ENCODE measurements around the gene RBM15. TPM values are rescaled to one million over a fixed set of nuclear protein-coding genes. Genes with fewer than 3 reads are reported as not detected.

The RBM15 gene
- total and polyA plus RNA-seq, 2 donors (not counting 1 experiment from before 2014, with no cell fraction given) = 23.7 to 97.7 TPM

- CTCF ChIA-PET = interaction anchor here (1.7 kb wide), 1 partner anchor 136 kb away, joined by 5 read pairs; no protein-coding TSS in a partner anchor
- WGBS (ENCODE audit: insufficient coverage) = no CpG with 5 or more reads among the region's 1 CpG
- POLR2A ChIA-PET = no interaction called here
Measured at GRCh38 chr1:110324667-110325066, 14.5 kb upstream of the RBM15 start.

GRCh38 chr1:110326826-110327225 is 12.4 kb upstream of the RBM15 start:
- no peaks in the 10 kb centered on the region for H3K27me3 ChIP-seq (replicated peaks in 1 of 4; ENCODE audit: control extremely low read depth in 1 of 4, control insufficient read depth in 3 of 4, insufficient read depth in 4 of 4, low read length in 3 of 4)
- ChIA-PET CTCF (interaction anchor here (1.1 to 2.4 kb wide), 5 partner anchors 14 to 169 kb away, joined by 3 to 8 read pairs (median 5); no protein-coding TSS in a partner anchor), POLR2A (interaction anchor here (0.7 kb wide), 1 partner anchor 46 kb away, joined by 3 read pairs; no protein-coding TSS in a partner anchor)
- no peaks in the 10 kb centered on the region for H3K36me3 ChIP-seq (replicated peaks in 1 of 2; ENCODE audit: control extremely low read depth in 1 of 2, control insufficient read depth in 1 of 2, extremely low read depth in 1 of 2, insufficient read depth in 2 of 2, low read length in 1 of 2)
- no CpG with 5 or more reads among the region's 1 CpG for WGBS (ENCODE audit: insufficient coverage)
- no peak overlapping the region for H3K4me3 ChIP-seq (ENCODE audit: control extremely low read depth in 1 of 5, extremely low read depth in 1 of 5, insufficient read depth in 1 of 5, low read depth in 2 of 5, low read length in 4 of 5)
- no peak for TF ChIP-seq CTCF (IDR thresholded peaks at IDR 0.05)
- TF ChIP-seq EZH2 (IDR thresholded peaks at IDR 0.05; ENCODE audit: borderline replicate concordance, insufficient read depth, low read depth, low read length, poor library complexity, severe bottlenecking) = no peak
- no peaks in the 10 kb centered on the region for H3K27me3 Mint-ChIP-seq
- H3K27ac ChIP-seq (ENCODE audit: low read length in 2 of 2) = no peak overlapping the region
- H3K79me2 ChIP-seq (ENCODE audit: control insufficient read depth, insufficient read depth, low read length) = peaks cover 4% of the 10 kb centered on the region
- no peak for ATAC-seq (ENCODE audit: low read depth)
- intact Hi-C loops (cut with micrococcal nuclease) = no loop called here
- no peaks in the 10 kb centered on the region for H4K20me1 ChIP-seq (ENCODE audit: control insufficient read depth, insufficient read depth, low read length, poor library complexity, severe bottlenecking)
- DNase-seq = no peak
- H2AFZ ChIP-seq (ENCODE audit: insufficient read depth, low read depth, low read length, poor library complexity, severe bottlenecking) = no peak overlapping the region
- no peak overlapping the region for H3K4me3 Mint-ChIP-seq
- H3K4me1 Mint-ChIP-seq = no peaks in the 10 kb centered on the region
- H3K9me3 ChIP-seq (ENCODE audit: control extremely low read depth in 1 of 3, control insufficient read depth in 2 of 3, insufficient read depth in 1 of 3, low read length in 2 of 3) = no peaks in the 10 kb centered on the region
- H3K9ac ChIP-seq (ENCODE audit: low read length) = no peak overlapping the region
- no peak overlapping the region for H3K4me2 ChIP-seq (replicated peaks; ENCODE audit: low read depth, low read length, poor library complexity, severe bottlenecking)
- no peak overlapping the region for H3K27ac Mint-ChIP-seq
- no peaks in the 10 kb centered on the region for H3K9me3 Mint-ChIP-seq (ENCODE audit: insufficient read depth)
- no peaks in the 10 kb centered on the region for H3K4me1 ChIP-seq (ENCODE audit: control insufficient read depth in 2 of 2, insufficient read depth in 2 of 2, low read length in 2 of 2)

More at GRCh38 chr1:110324667-110325066, 14.5 kb upstream of the RBM15 start:
- Mint-ChIP-seq H3K27me3 (no peaks in the 10 kb centered on the region), H3K9me3 (ENCODE audit: insufficient read depth) (no peaks in the 10 kb centered on the region), H3K27ac (no peak overlapping the region), H3K4me3 (no peak overlapping the region), H3K4me1 (no peaks in the 10 kb centered on the region)
- H3K9me3 ChIP-seq (ENCODE audit: control extremely low read depth in 1 of 3, control insufficient read depth in 2 of 3, insufficient read depth in 1 of 3, low read length in 2 of 3) = no peaks in the 10 kb centered on the region
- DNase-seq (no peak), ATAC-seq (ENCODE audit: low read depth) (no peak)
- no peak overlapping the region for H3K27ac ChIP-seq (ENCODE audit: low read length in 2 of 2)
- TF ChIP-seq CTCF (IDR thresholded peaks at IDR 0.05) (no peak), EZH2 (IDR thresholded peaks at IDR 0.05; ENCODE audit: borderline replicate concordance, insufficient read depth, low read depth, low read length, poor library complexity, severe bottlenecking) (no peak)
- H3K4me3 ChIP-seq (ENCODE audit: control extremely low read depth in 1 of 5, extremely low read depth in 1 of 5, insufficient read depth in 1 of 5, low read depth in 2 of 5, low read length in 4 of 5) = no peak overlapping the region
- H2AFZ ChIP-seq (ENCODE audit: insufficient read depth, low read depth, low read length, poor library complexity, severe bottlenecking) = no peak overlapping the region
- no peaks in the 10 kb centered on the region for H3K79me2 ChIP-seq (ENCODE audit: control insufficient read depth, insufficient read depth, low read length)
- no peaks in the 10 kb centered on the region for H3K36me3 ChIP-seq (replicated peaks in 1 of 2; ENCODE audit: control extremely low read depth in 1 of 2, control insufficient read depth in 1 of 2, extremely low read depth in 1 of 2, insufficient read depth in 2 of 2, low read length in 1 of 2)
- H3K4me2 ChIP-seq (replicated peaks; ENCODE audit: low read depth, low read length, poor library complexity, severe bottlenecking) = no peak overlapping the region
- H3K27me3 ChIP-seq (replicated peaks in 1 of 4; ENCODE audit: control extremely low read depth in 1 of 4, control insufficient read depth in 3 of 4, insufficient read depth in 4 of 4, low read length in 3 of 4) = no peaks in the 10 kb centered on the region
- no peaks in the 10 kb centered on the region for H3K4me1 ChIP-seq (ENCODE audit: control insufficient read depth in 2 of 2, insufficient read depth in 2 of 2, low read length in 2 of 2)
- no peaks in the 10 kb centered on the region for H4K20me1 ChIP-seq (ENCODE audit: control insufficient read depth, insufficient read depth, low read length, poor library complexity, severe bottlenecking)
- no peak overlapping the region for H3K9ac ChIP-seq (ENCODE audit: low read length)
- intact Hi-C loops (cut with micrococcal nuclease) = no loop called here

All from B cell (primary cell).